GM19328 (cell line): Measurements from ENCODE around the gene KMT2D.
"Not testable (repeated sequence)": the region's sequence is repeated elsewhere in the genome, so short reads cannot be mapped to it uniquely, and the experiment has no call there.

ENCODE experiments used
- ATAC-seq: cut with Tn5 transposase; IDR thresholded peaks from one replicate; pipeline ENCODE4 v1.9.1; 2021; ENCODE audit warnings: mild to moderate bottlenecking, moderate library complexity; ENCODE audit not compliant: unreplicated experiment

KMT2D gene

DNA sequence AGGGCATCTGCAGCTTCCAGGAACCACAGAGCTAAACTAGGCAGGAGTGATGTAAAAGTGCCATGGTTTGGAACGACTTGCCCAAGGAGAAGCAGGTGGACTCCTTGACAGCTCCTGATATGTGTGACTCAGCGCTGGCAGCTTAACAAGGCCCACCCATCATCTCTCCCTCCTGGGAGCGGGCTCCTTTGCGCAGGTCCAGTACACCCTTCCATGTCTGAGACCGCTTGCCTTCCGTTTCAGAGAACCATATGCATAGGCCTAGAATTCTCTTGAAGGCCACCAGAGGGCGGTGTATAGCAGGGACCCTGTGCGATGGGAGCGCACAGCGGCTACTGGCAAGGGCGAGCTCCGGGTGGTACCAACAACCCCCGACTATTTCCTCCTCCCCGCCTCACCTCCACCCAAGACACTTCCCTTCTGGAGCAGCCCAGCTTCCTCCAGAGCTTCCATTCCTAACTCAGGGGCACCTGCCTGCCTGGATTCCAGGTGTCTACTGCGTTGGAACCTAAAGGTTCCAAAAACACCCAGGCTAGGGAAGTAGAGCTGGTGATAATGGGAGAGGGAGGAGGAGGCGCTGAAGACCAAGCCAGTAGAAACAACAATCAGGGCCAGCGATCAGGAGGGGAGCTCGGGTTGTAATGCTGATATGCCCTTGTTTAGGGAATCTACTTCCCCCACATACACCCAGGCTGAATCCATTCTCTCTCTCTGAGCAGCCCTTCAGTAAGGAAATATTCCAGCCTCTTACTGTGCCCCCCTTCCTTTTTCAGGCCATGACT lies 27.7 kb upstream of the KMT2D start:
- peak; percentile 81 for ATAC-seq

DNA sequence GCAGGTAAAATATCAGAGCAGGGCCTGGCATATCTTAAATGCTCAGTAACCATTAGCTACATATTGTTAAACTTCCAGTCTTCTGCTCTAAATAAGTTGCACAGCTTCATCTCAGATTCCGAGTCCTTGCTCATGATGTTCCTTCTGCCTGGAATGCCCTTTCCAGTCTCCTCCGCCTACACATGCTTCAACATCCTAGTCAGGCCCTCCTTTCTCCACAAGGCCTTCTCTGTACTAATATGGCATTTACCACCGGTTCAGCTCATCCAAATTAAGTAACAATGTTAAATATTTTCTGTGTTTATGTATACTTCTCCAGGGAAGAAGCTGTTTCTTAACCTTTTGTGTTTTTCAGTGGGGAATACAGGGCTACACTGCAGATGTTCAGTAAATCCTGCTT lies 25.5 kb upstream of the KMT2D start:
- no peak for ATAC-seq

DNA sequence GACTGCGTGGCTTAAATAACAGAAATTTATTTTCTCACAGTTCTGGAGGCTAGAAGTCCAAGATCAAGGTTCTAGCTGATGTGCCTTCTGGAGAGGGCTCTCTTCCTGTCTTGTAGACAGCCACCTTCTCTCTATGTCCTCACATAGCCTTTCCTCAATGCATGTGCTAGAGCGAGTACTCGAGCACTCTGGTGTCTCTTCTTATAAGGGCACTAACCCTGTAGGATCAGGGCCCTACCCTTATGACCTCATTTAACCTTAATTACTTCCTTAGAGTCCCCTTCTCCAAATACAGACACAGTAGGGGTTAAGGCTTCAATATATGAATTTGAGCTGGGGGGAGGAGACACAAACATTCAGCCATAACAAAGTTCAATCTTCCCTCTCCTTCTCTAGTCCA lies 23.8 kb upstream of the KMT2D start:
- no peak for ATAC-seq

DNA sequence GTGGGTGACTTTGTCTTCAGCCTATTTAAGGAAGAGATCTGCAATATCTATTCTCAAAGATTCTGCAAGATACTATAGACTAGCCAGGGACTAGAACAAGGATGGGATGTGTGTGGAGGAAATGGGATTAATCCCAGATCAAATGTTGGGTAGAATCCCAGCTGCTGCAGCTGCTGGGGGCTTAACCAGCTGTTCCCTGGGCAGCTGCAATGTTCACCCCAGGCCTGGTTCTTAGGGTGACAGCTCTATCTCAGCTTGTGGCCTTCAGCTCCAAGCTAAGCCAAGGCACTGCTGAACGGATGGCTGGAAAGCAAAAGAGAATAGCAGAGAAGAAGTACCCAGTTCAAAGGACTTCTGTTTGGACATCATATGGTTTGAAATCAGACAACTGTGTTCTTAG lies 19.2 kb upstream of the KMT2D start:
- ATAC-seq: no peak

DNA sequence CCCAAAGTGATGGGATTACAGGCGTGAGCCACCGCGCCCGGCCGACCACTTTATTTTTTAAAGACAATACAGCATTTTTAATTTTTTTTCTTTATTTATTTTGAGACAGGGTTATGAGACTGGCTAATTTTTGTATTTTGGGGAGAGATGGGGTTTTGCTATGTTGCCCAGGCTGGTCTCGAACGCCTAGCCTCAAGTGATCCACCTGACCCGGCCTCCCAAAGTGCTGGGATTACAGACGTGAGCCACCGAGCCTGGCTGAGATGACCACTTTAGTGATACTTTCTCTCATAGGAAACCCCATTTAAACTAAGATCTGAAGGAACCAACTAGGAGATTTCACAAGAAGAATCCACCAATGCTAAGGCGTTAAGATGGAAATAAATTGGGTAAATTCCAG lies 10.4 kb upstream of the KMT2D start:
- no peak for ATAC-seq

DNA sequence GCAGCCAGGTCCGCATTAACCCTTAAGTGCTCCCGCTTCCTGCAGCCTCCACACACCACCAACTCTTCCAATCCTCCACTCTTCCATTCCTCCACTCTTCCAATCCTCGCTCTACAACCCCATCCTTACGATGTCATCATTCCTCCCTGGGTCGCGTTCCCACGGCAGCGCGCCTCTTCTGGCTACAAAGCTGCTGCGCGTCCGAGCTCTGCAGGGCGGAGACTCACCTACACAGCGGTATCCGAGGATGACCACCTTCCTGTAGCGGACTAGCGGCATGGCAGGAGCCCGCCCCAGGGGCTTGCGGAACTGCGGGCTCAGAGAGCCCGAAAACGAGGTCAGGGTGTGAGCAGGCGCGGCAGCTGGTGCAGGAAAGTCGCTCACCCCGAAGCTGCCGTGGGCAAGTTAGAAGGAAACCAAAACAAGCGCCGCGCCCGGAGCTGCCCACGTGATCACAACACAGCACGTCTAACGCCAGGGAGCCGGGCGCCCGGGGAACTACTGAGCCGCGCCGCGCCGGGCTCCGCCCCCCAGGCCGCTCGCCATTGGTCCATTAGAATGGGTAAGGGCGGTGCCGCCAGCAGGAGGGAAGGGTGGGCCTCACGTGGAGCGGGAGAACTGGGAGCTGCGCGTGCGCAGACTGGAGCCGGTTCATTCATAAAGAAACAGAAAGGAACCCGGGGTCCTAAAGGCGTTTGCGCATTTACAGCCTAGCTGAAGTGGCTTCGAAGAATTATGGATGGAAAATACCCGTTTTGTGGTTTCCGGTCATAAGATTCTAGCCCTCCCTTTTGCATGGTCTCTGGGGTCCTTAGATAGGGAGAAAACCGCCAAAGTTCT lies 9.1 kb upstream of the KMT2D start, which contains the start of gene RHEBL1:
TSS of gene RHEBL1 (minus strand) at position 473 of the 840 bp plus-strand sequence. CDS start at position 279, 194 bp downstream.
- peak; percentile 99 for ATAC-seq

DNA sequence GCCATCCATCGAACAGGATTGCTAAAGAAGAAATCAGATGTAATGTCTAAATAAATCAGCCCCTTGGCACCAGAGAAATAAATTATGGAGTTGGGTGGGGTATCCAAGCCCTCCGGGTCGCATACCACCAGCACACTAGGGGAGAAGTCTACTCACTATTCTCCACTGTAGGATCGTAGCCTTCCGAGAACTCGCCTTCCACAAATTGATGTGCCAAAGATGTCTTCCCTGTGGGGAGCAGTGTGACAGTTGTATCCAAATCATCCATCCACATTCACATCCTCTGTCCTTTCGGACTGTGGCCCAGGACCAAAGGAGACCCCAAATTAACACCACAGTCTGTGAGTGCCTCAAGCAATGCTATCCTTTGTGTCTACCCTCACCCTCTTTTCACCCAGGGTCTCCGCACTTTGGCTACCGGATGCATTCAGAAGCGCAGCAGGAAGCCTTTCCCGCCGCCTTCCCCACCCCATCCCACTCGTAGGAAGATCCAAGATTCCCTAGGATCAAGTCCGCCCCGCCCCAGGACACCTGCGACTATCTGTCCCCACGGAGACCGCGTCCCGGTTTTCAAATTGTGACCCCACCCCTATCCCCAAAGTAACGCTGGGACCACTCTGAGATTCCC lies 8.4 kb upstream of the KMT2D start:
- ATAC-seq: no peak

DNA sequence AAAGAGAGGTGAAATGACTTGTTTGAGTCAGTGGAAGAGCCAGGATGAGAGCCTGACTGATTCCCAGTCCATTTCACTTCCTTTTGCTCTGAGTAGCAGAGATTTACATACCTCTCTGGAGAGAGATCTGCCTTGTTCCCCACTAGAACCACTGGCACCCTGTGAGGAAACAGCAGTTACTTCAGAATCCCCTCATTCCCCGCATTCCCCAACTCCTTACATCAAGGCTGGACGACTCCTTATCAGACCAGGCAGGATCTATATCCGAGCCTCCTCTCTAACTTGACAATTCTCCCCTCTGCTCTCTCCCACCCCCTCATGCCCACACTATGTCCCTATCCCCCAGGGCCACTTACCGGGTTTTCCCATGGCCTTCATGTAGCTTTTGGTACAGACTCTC lies 5.5 kb upstream of the KMT2D start:
- ATAC-seq: no peak

DNA sequence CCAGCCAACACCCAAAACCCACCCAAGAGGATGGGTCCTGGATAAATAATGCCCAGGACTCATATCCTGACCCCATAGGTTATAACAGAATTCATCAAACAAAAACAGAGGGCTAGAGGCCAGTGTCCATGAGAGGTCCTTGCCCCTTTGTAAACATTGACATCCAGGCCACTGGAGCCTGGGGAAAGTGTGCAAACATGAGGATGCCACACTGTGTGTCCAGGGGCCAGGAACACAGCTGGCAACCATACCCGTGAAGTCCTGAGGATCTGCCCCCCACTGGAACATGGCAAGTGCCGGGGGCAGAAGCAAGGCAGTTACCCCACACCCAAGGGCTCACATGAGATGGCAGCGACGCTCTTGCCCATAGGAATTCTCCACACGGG lies 4.2 kb upstream of the KMT2D start:
- no peak for ATAC-seq

DNA sequence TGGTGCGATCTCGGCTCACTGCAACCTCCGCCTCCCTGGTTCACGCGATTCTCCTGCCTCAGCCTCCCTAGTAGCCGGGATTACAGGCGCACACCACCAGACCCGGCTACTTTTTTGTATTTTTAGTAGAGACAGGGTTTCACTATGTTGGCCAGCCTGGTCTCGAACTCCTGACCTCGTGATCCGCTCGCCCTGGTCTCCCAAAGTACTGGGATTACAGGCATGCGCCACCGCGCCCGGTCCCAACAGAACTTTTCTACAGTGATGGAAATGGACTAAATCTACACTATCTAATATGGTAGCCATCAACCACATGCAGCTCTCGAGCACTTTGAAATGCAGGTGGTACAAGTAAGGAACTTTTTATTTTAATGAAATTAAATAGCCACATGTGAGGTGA lies 1.3 kb upstream of the KMT2D start:
- not testable (repeated sequence) for ATAC-seq

DNA sequence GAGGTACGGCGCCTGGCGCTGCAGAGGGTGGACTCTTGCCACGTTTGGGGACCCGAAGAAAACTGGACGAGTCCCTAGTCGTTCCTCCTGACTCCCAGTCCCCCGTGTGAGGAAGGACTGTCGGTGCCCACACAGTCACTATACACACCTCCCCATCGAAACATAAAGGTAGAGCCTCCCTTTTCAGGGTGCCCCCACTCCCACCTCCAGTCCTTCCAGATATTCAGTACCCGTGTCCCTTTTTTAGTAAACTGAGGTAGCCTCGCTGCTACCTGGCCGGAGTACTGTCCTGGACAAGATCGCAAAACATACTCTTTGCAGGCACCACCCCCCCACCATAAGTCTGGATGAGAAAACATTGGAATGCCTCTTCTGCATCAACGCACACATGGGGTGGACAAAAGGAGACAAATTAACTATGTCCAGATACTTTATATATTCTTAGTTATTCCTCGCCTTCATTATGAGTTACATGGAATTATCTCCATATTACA lies 610 bp upstream of the KMT2D start:
- no peak for ATAC-seq

DNA sequence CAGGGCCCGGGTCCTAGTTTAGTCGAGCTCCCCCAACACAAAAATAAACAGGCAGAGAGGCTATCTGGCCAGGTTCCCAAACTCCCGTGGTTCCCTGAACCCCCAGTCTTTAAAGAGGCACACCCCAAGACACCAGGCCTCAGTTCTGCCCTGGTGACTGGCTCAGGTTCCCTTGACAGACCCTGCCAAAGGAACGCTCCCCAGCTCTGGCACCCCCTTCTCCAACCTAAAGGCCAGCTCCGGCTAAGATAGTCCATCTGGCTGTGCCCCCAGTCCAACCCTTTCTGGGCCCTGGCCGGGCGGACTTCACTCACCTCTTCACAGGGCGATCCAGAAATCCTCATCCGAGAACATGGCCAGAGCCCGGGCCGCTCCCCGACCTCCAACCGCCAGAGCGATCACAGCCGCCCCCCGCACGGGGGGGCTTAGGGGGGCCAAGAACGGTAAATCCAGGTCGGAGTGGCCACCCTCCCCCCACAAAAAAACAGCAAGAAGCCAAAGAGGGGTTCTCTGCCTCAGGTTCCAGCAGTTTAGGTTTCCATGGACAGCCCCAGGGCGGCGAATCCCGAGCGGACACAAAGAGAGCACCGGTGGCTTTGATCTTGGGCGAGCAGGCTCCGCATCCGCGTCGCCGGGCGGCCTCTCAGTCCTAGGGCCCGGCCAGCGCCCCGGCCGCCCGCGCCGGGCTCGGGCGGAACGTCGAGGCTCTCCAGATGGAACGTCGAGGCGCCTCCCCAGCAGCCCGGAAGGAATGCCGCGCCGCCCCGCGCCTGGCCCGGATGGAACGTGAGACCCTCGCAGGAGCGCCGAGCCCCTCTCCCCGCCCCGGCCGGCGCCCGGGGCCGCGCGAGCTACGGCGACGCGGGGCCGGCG lies 1.1 kb downstream of the KMT2D start:
- no peak for ATAC-seq

DNA sequence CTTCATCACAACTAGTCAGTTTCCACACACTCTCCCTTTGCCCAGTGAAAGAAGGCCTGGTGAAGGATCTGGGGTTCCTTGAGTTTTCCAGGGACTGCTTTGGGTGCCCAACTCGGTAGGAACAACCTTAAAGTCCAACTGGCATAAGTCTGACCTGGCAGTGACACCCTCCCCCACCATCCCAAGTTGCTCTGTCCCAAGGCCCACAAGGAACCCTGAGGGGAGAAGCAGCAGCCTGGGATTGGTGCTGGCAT lies 1.6 kb downstream of the KMT2D start:
- ATAC-seq: no peak

DNA sequence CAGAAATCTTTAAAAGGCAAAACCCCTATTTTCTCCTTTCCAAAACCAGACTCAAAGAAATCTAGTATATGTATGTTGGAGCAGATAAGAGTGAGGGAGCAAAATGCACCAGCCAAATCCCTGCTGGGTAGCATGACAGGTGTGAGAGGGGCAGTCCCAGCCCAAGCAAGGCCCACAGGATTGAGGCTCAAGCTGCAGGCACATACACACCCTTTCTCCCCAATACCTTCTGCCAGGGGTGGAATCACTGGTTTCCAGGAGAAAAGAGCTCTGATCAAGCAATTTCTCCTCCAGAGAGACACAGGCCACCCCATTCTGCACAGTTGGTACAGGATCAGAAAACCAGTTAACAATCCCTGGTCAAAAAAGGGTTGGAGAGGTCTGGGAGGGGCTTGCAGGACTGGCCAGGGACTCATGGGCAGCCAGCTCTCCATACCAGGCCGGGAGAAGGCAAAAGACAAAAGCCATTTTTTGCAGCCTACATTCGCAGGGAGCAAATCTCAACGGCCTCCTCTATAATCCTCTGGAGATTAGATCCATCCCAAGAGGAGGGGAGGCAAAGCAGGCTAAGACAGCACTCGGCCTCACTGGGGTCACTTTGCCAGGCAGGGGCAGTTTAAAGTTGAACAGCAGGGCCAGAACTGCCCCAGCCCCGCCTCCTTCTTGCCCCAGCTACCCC lies 2.1 kb downstream of the KMT2D start:
- no peak for ATAC-seq

DNA sequence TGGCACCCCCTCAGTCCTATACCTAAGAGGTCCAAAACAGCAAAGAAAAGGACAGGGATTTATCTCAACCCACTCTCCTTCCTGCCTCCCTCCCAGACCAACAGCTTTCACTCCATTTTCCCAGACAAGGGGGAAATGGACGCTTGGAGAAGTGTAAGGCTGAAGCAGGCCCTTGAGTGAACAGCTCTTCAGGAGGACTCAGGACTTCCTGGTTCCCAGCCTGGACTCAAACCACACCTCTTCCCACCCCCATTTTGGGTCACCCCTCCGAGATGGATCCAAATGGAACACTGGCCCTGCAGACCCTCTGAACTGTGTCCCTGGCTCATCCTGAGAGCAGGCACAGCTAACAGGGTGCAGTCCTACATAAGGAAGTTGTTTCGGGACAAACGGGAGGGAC lies 2.7 kb downstream of the KMT2D start:
- no peak for ATAC-seq

DNA sequence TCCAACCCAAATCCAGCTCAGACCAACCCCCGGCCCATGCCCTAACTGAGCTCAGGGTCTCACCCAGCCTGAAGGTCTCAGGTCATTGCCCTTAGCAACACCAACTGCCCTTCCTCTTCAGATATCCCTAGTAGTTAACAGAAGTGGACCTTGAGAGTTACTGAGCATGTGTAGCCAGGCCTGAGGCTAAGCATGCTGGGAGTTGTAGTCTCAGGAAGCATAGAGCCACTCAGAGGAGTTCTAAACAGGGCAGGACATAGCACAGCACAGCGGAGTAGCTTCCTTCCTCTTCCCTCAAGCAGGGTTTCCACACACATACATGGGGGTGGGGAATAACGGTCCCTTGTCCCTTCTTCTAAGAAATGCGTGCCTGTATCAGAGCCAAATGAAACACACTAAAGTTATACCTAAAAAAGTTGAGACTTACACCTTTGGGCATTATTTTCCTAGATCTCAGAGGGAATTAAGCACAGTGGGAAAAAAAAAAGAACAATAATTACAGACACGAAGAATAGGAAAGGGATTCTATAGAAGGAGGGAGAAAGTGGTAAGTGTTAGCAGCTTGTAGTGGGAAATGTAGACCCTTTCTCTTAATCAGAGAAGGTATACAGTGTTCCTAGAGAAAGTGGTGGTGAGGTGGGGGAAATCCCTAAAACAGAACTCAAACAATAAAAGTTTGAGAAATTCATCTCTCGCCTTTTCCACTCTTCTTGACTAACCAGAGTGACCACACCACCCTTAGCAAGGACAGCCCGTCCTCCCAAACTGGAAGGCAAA lies 4.4 kb downstream of the KMT2D start:
- peak; percentile 72 for ATAC-seq

DNA sequence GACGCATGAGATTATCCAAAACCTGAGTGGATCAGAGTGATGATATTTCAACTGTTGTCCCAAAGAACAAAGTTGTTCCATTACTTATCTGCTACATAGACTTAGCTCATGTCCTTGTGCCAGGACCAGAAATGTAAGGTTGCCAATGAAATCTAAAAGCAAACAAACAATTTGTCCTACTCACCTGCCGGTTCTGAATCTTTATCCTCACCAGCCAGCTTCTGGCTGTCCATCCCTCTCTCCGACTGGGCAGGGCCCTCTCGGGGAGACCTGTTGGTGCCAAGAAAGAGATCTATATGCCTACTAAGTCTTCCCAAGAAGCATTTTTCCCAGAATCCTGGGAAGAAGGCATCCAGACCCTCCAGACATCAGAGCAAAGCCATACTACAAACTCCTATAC lies 5.5 kb downstream of the KMT2D start:
- ATAC-seq: no peak

DNA sequence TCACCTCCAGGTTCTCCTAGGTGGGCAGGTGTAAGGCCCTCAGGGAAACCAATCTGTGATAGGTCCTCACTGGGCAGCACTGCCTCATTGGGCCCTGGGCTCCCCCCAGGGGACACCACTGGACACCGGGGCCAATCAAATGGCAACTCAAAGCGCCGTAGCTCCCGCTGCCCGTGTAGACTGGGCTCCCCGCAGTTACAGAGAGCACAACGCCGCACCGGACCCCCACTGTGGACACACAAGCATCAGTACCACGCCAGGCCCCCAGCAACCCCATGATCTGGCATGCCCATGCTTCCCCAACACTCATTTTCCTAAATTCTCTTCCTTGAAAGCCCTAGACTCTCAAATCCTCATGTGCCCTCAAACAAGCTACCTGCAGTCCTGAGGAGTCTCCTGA lies 6.1 kb downstream of the KMT2D start:
- no peak for ATAC-seq

DNA sequence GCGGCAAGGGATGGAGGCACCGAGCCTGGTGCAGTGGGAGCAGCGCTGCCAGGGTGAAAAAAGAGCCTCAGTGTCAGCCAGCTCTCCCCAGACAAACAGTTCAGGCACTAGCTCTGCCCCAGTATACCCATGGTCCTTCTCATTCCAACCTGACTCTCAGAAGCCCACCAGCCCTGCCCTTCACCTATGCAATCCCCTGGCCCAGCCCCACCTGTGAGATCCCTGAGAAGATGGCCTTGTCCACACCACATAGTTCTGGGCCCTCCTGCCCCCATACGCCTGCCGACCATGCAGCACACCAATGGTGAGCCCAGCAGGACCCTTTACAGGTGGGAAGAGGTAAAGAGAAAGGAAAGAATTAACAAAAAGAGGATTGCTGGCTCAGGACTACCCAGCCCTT lies 6.5 kb downstream of the KMT2D start:
- ATAC-seq: no peak
